SK-N-SH treated with all-trans-retinoic acid at 6 μM for 48 hours (cell line): ENCODE measurements around the gene NALF2.

ENCODE experiments used
- ATAC-seq: fragments of 200-7000 bp; cut with Tn5 transposase; 3 replicates; pipeline ENCODE4 v1.9.1; 2020; ENCODE audit warnings: mild to moderate bottlenecking, moderate library complexity
- ARNTL ChIP-seq: fragments of 450-650 bp; formaldehyde crosslinking; IDR thresholded peaks from 2 replicates; pipeline ENCODE4 v1.5.0; 2020; ENCODE audit warnings: low read depth, mild to moderate bottlenecking, moderate library complexity, borderline replicate concordance
- BACH2 ChIP-seq: fragments of 250-450 bp; sonication (Bioruptor Pico); IDR thresholded peaks from 2 replicates; pipeline ENCODE4 v1.9.0; 2021; ENCODE audit warnings: mild to moderate bottlenecking, borderline replicate concordance
- CREB5 ChIP-seq: fragments of 250-450 bp; sonication (Bioruptor Pico); IDR thresholded peaks from 2 replicates; pipeline ENCODE4 v1.5.1; 2020; ENCODE audit warnings: low read depth, mild to moderate bottlenecking, moderate library complexity
- CSDC2 ChIP-seq: fragments of 250-450 bp; sonication (Bioruptor Pico); IDR thresholded peaks from 2 replicates; pipeline ENCODE4 v1.5.0; 2020; ENCODE audit warnings: mild to moderate bottlenecking, moderate library complexity
- CSRNP3 ChIP-seq: fragments of 250-450 bp; sonication (Bioruptor Pico); IDR thresholded peaks from 2 replicates; pipeline ENCODE4 v1.5.1; 2021; ENCODE audit warnings: mild to moderate bottlenecking, moderate library complexity
- ESRRG ChIP-seq: fragments of 250-450 bp; sonication (Bioruptor Pico); IDR thresholded peaks from 2 replicates; pipeline ENCODE4 v1.6.1; 2021; ENCODE audit warnings: mild to moderate bottlenecking
- OSR1 ChIP-seq: fragments of 250-450 bp; sonication (Bioruptor Pico); IDR thresholded peaks from 2 replicates; pipeline ENCODE4 v1.8.0; 2022; ENCODE audit warnings: moderate library complexity, mild to moderate bottlenecking, inconsistent platforms
- PPARA ChIP-seq: fragments of 250-450 bp; sonication (Bioruptor Pico); IDR thresholded peaks from 2 replicates; pipeline ENCODE4 v1.5.0; 2020; ENCODE audit warnings: mild to moderate bottlenecking, borderline replicate concordance
- RARB ChIP-seq: fragments of 250-450 bp; sonication (Bioruptor Pico); IDR thresholded peaks from 2 replicates; pipeline ENCODE4 v1.8.0; 2021; ENCODE audit warnings: mild to moderate bottlenecking, moderate library complexity
- SNAI2 ChIP-seq: fragments of 250-450 bp; sonication (Bioruptor Pico); IDR thresholded peaks from 2 replicates; pipeline ENCODE4 v1.5.0; 2020; ENCODE audit warnings: mild to moderate bottlenecking, moderate library complexity
- TCF4 ChIP-seq: fragments of 250-450 bp; sonication (Bioruptor Pico); IDR thresholded peaks from 2 replicates; pipeline ENCODE4 v1.8.0; 2021; ENCODE audit warnings: mild to moderate bottlenecking, moderate library complexity, borderline replicate concordance
- TSHZ2 ChIP-seq: fragments of 250-450 bp; sonication (Bioruptor Pico); IDR thresholded peaks from 2 replicates; pipeline ENCODE4 v1.5.0; 2020; ENCODE audit warnings: mild to moderate bottlenecking, moderate library complexity
- ZC3H10 ChIP-seq: fragments of 250-450 bp; sonication (Bioruptor Pico); IDR thresholded peaks from 2 replicates; pipeline ENCODE4 v1.5.1; 2021; ENCODE audit warnings: mild to moderate bottlenecking, moderate library complexity
- ZFP3 ChIP-seq: fragments of 250-450 bp; sonication (Bioruptor Pico); IDR thresholded peaks from 2 replicates; pipeline ENCODE4 v1.5.0; 2020; ENCODE audit warnings: mild to moderate bottlenecking, moderate library complexity
- ZFP30 ChIP-seq: fragments of 450-650 bp; formaldehyde crosslinking; IDR thresholded peaks from 2 replicates; pipeline ENCODE4 v1.5.0; 2022; ENCODE audit warnings: mild to moderate bottlenecking, moderate library complexity
- ZNF565 ChIP-seq: fragments of 450-650 bp; formaldehyde crosslinking; conservative IDR thresholded peaks from 2 replicates; pipeline ENCODE4 v1.5.0; 2020; ENCODE audit warnings: low read depth, mild to moderate bottlenecking, moderate library complexity
- ZNF70 ChIP-seq: fragments of 450-650 bp; formaldehyde crosslinking; IDR thresholded peaks from 2 replicates; pipeline ENCODE4 v1.5.0; 2020; ENCODE audit warnings: mild to moderate bottlenecking, moderate library complexity
- ZNF8 ChIP-seq: fragments of 450-650 bp; formaldehyde crosslinking; IDR thresholded peaks from 2 replicates; pipeline ENCODE4 v1.5.0; 2020; ENCODE audit warnings: mild to moderate bottlenecking, moderate library complexity
- TF ChIP-seq, protein P1 (sequence below): fragments of 250-450 bp; sonication (Bioruptor Pico); IDR thresholded peaks from 2 replicates; pipeline ENCODE4 v1.8.0; 2021; ENCODE audit warnings: low read depth, mild to moderate bottlenecking, moderate library complexity, borderline replicate concordance

NALF2 gene

DNA sequence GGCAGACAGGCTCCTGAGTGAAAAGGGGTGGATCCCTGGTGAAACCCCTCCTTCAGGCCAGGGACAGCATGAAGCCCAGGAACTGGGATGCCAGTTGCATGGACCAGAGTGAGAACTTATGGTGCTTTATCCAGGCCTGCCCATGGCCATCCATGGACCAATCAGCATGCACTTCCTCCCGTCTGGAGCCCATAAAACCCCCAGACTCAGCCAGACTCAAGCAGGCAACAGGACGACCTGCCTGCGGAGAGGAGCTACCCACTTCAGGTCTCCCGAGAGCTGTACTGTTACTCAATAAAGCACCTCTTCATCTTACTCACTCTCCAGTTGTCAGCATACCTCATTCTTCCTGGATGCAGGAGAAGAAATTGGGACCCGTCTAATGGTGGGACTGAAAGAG, 42.9 kb downstream of the NALF2 start:
- ATAC-seq = no peak
- TF ChIP-seq ZNF565 (CRISPR knock-in tag) (no peak), RARB (CRISPR knock-in tag) (no peak), ZC3H10 (CRISPR knock-in tag) (no peak), TSHZ2 (CRISPR knock-in tag) (no peak), CSDC2 (CRISPR knock-in tag) (no peak), ZFP30 (CRISPR knock-in tag) (no peak), CREB5 (CRISPR knock-in tag) (no peak), ESRRG (no peak), OSR1 (CRISPR knock-in tag) (no peak), SNAI2 (CRISPR knock-in tag) (no peak), PPARA (CRISPR knock-in tag) (no peak), ARNTL (CRISPR knock-in tag) (no peak), ZNF70 (CRISPR knock-in tag) (no peak), TCF4 (CRISPR knock-in tag) (no peak), BACH2 (CRISPR knock-in tag) (no peak), CSRNP3 (CRISPR knock-in tag) (no peak), ZFP3 (CRISPR knock-in tag) (no peak)
- TF ChIP-seq, protein P1, sequence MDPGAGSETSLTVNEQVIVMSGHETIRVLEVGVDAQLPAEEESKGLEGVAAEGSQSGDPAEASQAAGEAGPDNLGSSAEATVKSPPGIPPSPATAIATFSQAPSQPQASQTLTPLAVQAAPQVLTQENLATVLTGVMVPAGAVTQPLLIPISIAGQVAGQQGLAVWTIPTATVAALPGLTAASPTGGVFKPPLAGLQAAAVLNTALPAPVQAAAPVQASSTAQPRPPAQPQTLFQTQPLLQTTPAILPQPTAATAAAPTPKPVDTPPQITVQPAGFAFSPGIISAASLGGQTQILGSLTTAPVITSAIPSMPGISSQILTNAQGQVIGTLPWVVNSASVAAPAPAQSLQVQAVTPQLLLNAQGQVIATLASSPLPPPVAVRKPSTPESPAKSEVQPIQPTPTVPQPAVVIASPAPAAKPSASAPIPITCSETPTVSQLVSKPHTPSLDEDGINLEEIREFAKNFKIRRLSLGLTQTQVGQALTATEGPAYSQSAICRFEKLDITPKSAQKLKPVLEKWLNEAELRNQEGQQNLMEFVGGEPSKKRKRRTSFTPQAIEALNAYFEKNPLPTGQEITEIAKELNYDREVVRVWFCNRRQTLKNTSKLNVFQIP (CRISPR knock-in tag) = no peak

DNA sequence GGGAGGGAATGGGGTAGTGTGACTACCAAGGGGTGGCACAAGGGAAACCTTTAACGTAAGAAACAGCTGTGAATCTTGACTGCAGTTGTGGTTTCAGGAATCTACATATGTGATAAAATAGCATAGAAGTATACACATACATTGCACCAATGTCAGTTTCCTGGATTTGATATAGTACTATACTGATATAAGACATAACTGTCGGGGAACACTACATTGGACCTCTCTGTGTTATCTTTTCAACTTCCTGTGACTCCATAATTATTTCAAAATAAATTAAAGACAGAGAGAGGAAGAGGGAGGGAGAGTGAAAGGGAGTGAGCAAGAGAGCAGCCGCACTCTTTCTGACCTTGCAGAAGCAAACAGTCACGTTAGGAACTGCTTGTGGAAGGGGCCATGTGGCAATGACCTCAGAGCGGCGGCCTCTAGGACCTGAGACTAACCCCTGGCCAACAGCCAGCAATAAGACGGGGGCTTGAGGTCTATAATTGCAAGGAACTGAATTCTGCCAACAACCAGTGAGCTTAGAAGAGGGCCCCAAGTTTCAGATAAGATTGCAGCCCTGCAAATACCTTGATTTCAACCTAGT, 47.4 kb downstream of the NALF2 start:
- no peak for ATAC-seq
- TF ChIP-seq TCF4 (CRISPR knock-in tag) (no peak), SNAI2 (CRISPR knock-in tag) (no peak), TSHZ2 (CRISPR knock-in tag) (no peak), ZNF8 (CRISPR knock-in tag) (no peak), ZNF70 (CRISPR knock-in tag) (no peak), ARNTL (CRISPR knock-in tag) (no peak), ZNF565 (CRISPR knock-in tag) (no peak), CREB5 (CRISPR knock-in tag) (no peak), PPARA (CRISPR knock-in tag) (no peak), ZC3H10 (CRISPR knock-in tag) (no peak), RARB (CRISPR knock-in tag) (no peak), ZFP30 (CRISPR knock-in tag) (no peak)
- TF ChIP-seq, protein P1 (CRISPR knock-in tag) = no peak
